ENCODE measurements around the gene ZSCAN2. TPM values are rescaled to one million over a fixed set of nuclear protein-coding genes. Genes with fewer than 3 reads are reported as not detected.

ZSCAN2 gene
- total RNA-seq, 1 donor from 2014 or later, result 45.6 TPM

DNA sequence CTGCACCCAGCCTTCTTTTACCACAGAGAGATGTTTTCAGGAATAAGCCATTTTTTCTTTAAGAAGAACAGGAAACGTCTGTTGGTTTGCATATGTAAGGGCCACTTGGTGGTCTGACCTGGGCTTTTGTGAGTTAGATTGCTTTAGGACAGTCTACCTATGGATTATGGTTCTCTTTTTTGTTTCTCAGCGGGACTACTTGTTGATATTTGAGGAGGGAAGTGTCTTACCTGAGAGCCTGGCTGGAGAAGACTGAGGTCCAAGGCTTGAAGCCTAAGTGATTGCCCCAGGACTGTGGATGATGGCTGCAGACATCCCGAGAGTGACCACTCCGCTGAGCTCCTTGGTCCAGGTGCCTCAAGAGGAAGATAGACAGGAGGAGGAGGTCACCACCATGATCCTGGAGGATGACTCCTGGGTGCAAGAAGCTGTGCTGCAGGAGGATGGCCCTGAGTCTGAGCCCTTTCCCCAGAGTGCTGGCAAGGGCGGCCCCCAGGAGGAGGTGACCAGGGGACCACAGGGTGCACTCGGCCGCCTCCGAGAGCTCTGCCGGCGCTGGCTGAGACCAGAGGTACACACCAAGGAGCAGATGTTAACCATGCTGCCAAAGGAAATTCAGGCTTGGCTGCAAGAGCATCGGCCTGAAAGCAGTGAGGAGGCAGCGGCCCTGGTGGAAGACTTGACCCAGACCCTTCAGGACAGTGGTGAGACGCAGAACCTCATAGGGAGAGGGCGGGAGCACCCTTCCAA is 3.0 kb downstream of the ZSCAN2 start:
- Mint-ChIP-seq H3K4me3 (peak overlapping the region; percentile 11), H3K27ac (no peak overlapping the region), H3K4me1 (peaks cover 35% of the 10 kb centered on the region), H3K9me3 (no peaks in the 10 kb centered on the region), H3K27me3 (ENCODE audit: low read depth) (no peaks in the 10 kb centered on the region), H3K36me3 (peaks cover 31% of the 10 kb centered on the region)
- DNase-seq (ENCODE audit: low spot score in 2 of 2, unreplicated experiment in 2 of 2), result no peak
- TF ChIP-seq, protein P1, sequence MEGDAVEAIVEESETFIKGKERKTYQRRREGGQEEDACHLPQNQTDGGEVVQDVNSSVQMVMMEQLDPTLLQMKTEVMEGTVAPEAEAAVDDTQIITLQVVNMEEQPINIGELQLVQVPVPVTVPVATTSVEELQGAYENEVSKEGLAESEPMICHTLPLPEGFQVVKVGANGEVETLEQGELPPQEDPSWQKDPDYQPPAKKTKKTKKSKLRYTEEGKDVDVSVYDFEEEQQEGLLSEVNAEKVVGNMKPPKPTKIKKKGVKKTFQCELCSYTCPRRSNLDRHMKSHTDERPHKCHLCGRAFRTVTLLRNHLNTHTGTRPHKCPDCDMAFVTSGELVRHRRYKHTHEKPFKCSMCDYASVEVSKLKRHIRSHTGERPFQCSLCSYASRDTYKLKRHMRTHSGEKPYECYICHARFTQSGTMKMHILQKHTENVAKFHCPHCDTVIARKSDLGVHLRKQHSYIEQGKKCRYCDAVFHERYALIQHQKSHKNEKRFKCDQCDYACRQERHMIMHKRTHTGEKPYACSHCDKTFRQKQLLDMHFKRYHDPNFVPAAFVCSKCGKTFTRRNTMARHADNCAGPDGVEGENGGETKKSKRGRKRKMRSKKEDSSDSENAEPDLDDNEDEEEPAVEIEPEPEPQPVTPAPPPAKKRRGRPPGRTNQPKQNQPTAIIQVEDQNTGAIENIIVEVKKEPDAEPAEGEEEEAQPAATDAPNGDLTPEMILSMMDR (IDR thresholded peaks at IDR 0.05; ENCODE audit: unreplicated experiment), result no peak

- no peak for DNase-seq (ENCODE audit: low spot score in 2 of 2, unreplicated experiment in 2 of 2)
- Mint-ChIP-seq H3K4me1 (peaks cover 35% of the 10 kb centered on the region), H3K27me3 (ENCODE audit: low read depth) (no peaks in the 10 kb centered on the region), H3K36me3 (peaks cover 37% of the 10 kb centered on the region), H3K9me3 (no peaks in the 10 kb centered on the region), H3K27ac (no peak overlapping the region), H3K4me3 (no peak overlapping the region)
- TF ChIP-seq, protein P1 (IDR thresholded peaks at IDR 0.05; ENCODE audit: unreplicated experiment), result no peak
These were observed 4.2 kb downstream of the ZSCAN2 start for GRCh38 chr15:84604826-84605553.

GRCh38 chr15:84605554-84605882 is 4.7 kb downstream of the ZSCAN2 start:
- TF ChIP-seq, protein P1 (IDR thresholded peaks at IDR 0.05; ENCODE audit: unreplicated experiment), result no peak
- no peaks in the 10 kb centered on the region for H3K27me3 Mint-ChIP-seq (ENCODE audit: low read depth)
- H3K4me3 Mint-ChIP-seq, result no peak overlapping the region
- peaks cover 35% of the 10 kb centered on the region for H3K4me1 Mint-ChIP-seq
- peaks cover 39% of the 10 kb centered on the region for H3K36me3 Mint-ChIP-seq
- DNase-seq (ENCODE audit: low spot score in 2 of 2, unreplicated experiment in 2 of 2), result no peak
- no peak overlapping the region for H3K27ac Mint-ChIP-seq
- no peaks in the 10 kb centered on the region for H3K9me3 Mint-ChIP-seq

GRCh38 chr15:84606653-84607120 is 5.9 kb downstream of the ZSCAN2 start:
- TF ChIP-seq, protein P1 (IDR thresholded peaks at IDR 0.05; ENCODE audit: unreplicated experiment), result no peak
- H3K4me1 Mint-ChIP-seq, result peaks cover 34% of the 10 kb centered on the region
- no peak overlapping the region for H3K27ac Mint-ChIP-seq
- no peaks in the 10 kb centered on the region for H3K27me3 Mint-ChIP-seq (ENCODE audit: low read depth)
- H3K9me3 Mint-ChIP-seq, result no peaks in the 10 kb centered on the region
- no peak overlapping the region for H3K4me3 Mint-ChIP-seq
- peaks cover 40% of the 10 kb centered on the region for H3K36me3 Mint-ChIP-seq
- no peak for DNase-seq (ENCODE audit: low spot score in 2 of 2, unreplicated experiment in 2 of 2)

GRCh38 chr15:84608707-84609284 is 8.0 kb downstream of the ZSCAN2 start:
- DNase-seq (ENCODE audit: low spot score in 2 of 2, unreplicated experiment in 2 of 2), result no peak
- peaks cover 18% of the 10 kb centered on the region for H3K4me1 Mint-ChIP-seq
- no peak overlapping the region for H3K27ac Mint-ChIP-seq
- H3K9me3 Mint-ChIP-seq, result no peaks in the 10 kb centered on the region
- peaks cover 48% of the 10 kb centered on the region for H3K36me3 Mint-ChIP-seq
- no peak overlapping the region for H3K4me3 Mint-ChIP-seq
- TF ChIP-seq, protein P1 (IDR thresholded peaks at IDR 0.05; ENCODE audit: unreplicated experiment), result no peak
- no peaks in the 10 kb centered on the region for H3K27me3 Mint-ChIP-seq (ENCODE audit: low read depth)
